NCI-H345 treated with DMSO at 0.1 percent for 48 hours (cell line): ENCODE measurements around the gene CDK6.

Experiments used
- DNase-seq: peaks from one replicate; lab custom pipeline; 2025; ENCODE audit not compliant: unreplicated experiment; lab: John Stamatoyannopoulos, UW

CDK6 gene

GRCh38 chr7:92631067-92631849 is 205.1 kb downstream of the CDK6 start:
- no peak for DNase-seq

DNA sequence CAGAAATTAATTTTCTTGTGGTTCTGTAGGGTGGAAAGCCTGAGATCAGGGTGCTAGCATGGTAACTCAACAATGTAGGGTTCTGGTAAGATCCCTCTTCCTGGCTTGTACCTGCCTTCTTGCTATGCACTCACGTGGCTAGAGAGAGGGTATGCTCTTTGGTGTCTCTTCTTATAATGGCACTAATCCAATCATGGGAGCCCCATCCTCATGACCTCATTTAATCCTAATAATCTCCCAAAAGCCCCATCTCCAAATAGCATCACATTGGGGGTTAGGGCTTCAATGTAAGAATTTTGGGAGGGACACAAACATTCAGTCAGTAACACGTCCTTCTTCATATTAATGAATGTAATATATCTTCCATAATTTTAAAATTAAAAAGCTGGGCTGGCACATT is 206.6 kb downstream of the CDK6 start:
- no peak for DNase-seq

- no peak for DNase-seq
Measured at GRCh38 chr7:92627956-92628355, 208.4 kb downstream of the CDK6 start.

GRCh38 chr7:92626281-92626809 is 210.0 kb downstream of the CDK6 start:
- DNase-seq = no peak

GRCh38 chr7:92625617-92626016 is 210.8 kb downstream of the CDK6 start:
- no peak for DNase-seq

DNA sequence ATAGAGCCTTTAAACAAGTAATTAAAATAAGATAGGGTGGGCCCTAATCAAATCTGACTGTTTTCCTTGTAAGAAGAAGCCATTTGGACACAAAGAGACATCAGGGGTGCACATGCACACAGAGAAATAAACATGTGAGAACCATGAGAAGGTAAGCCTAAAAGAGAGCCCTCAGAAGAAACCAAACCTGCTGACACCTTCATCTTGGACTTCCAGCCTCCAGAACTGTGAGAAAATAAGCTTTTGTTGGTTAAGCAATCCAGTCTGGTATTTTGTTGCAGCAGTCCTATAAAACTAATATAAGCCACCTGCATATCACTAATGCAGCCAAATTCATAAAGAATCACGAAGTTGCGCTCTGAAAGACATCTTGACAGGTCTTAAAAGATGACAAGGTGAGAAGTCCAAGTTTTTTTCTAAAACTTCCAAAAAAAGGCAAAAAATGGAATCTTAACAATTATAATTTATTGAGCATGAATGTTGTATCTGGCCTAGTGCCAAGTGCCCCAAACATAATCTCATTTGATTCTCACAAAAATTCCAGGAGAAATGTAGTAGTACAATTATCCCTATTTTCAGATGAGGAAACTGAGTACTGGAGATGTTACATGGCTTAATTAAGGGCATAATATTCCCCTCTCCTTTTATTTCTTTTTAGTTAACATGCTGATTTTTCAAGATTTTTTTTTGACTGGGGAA is 211.9 kb downstream of the CDK6 start:
- DNase-seq = no peak

- DNase-seq = no peak
Measured at GRCh38 chr7:92623544-92623943, 212.8 kb downstream of the CDK6 start.

- no peak for DNase-seq
Measured at GRCh38 chr7:92622685-92623084, 213.7 kb downstream of the CDK6 start.

GRCh38 chr7:92622030-92622429 is 214.3 kb downstream of the CDK6 start:
- DNase-seq = no peak

DNA sequence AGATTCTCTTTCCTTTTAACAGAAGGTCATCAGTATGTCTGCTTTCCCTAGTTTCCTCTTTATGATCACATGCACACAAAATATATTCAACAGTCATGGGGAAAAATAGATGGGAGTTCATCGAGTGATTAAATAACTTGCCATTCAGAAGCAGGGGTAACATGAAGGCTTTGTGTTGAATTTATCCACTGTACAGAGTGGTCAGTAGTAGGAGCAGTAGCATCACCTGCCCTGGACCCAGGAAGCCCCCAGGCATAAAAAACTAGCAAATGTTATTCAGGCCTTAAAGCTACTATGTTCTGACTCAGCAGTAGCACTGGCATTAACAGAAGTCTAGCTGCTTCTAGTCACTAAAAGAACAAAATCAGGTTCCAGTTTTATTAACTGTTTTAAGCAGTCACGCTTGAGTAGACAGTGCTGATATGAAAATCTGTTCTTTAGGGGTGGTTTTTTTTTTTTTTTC is 214.8 kb downstream of the CDK6 start:
- no peak for DNase-seq

DNA sequence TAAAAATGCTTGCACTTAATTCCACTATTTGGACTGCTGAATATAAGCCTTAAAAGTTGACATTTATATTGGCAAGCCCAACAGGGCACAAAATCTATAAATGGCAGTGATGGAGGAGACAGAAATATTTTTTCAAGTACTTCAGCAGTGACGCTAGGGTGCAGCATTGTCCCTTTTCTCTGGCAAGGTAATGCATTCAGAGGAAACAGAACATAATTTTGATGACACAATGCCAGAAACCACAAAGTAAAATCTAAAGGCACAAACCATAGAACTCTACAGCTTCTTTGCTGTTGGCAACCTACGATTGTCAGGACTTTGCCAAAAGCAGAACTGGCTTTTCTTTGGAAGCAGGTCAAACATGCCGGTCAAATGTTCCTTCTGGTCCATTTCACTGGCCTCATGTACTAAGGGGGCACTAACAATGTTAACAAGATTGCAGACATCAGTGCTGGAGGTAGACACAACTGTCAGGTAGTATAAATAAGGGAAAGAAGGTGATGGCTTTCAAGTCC is 215.3 kb downstream of the CDK6 start:
- DNase-seq = peak; percentile 68

DNA sequence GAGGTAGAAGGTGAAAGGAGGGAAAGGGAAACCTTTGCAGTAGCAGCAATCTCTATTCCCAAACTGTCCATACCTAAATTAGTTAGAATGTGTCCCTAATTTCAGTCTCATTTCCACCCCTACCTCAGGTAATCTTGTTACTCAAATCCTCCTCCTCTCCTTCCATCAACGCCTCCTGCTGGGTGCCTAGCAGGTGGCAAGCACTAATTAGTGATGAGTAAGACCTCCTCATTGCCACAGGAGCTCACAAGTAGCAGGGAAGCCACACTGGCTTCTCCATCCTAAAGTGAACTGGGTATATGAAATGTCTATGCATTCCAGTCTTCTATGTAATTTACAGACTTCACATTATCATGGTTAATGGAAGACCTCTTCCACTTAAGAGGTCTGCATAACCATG is 220.5 kb downstream of the CDK6 start:
- no peak for DNase-seq

GRCh38 chr7:92614660-92615174 is 221.7 kb downstream of the CDK6 start:
- DNase-seq = no peak

DNA sequence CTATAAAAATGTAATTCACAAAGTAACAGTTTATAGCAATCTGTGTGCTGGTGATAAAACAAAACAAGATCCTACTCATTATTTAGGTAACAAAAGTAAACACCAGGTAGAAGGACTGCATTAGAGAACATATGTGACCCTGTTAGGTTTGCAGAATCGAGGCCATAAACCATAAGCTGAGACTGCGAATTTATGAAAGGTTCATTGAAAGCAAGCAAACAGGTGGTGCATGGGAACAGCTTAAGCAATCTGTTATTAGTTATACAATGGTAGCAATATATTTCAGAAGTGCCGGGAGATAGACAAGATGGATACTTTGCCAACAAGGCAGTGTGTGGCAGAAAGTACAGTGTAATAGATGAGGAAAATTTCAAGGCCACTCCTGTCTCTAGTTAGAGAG is 222.7 kb downstream of the CDK6 start:
- no peak for DNase-seq

DNA sequence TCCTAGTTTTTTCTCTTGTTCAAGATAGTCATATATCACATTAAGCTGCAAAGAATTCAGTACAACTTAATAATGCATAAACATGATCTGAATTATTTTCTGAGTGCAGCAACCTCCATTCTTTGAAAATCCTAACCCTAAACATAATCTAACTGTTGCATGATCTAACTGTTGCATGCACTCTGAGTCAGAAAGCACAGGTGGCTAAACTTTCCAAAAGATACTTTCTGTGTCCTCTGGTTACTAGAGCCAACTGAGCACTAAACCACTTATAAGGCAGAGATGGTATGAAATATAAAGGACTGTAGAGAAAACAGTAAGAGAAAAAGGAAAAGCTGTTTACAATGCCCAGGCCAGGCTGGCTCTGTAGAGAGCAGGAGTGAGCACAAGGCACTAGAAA is 223.2 kb downstream of the CDK6 start:
- no peak for DNase-seq

GRCh38 chr7:92612501-92612900 is 223.9 kb downstream of the CDK6 start:
- no peak for DNase-seq

DNA sequence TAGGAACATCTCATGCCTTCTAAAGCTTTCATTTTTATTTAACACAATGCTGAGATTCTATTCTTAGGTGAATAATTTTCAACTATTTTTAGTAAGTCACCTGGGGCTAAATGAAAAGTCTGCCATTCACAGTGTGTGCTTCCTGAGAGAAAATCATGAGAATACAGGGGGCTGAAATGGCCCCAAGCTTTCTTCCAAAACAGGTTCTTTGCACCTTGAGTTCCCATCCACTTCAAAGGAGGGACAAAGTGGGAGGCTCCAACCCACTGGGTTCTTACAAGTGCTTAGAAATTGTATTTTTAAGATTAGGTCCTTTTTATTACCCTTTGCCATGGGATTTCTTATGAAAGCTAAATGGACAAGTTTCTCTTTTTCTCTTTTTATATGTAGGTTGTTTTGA is 224.6 kb downstream of the CDK6 start:
- no peak for DNase-seq

- peak; percentile 15 for DNase-seq
Measured at GRCh38 chr7:92609921-92610518, 226.4 kb downstream of the CDK6 start.

GRCh38 chr7:92608380-92609322 is 227.7 kb downstream of the CDK6 start:
- DNase-seq = peak; percentile 70

DNA sequence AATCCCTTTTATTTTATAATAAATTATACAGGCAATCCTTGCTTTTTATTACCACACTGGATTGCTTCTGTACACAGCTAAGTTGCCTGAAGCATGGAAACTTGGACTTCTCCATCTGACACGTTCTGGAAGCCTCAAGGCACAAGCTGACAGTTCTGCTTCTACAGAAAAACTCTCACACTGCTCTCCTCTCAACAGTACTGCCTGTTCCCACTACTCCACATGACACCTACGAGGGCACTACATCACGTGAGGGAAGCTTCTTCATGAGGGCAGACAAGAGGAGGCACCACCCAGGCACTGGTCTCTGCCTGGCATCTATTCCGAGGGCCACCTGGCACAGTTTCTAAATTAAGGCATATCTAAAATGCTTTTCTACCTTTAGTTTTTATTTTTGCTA is 229.4 kb downstream of the CDK6 start:
- DNase-seq = no peak
